Ramos (cell line): ENCODE results near the gene FAR2.
"Not testable (repeated sequence)": the region's sequence is repeated elsewhere in the genome, so short reads cannot be mapped to it uniquely, and the experiment has no call there.

Experiments
- in situ Hi-C: fragments of 300-500 bp; cut with MboI; formaldehyde crosslinking; loops from one replicate; pipeline ENCODE4 v1.14.3; 2022; ENCODE audit warnings: low sequenced_read_pairs; ENCODE audit not compliant: unreplicated experiment

Gene FAR2

DNA sequence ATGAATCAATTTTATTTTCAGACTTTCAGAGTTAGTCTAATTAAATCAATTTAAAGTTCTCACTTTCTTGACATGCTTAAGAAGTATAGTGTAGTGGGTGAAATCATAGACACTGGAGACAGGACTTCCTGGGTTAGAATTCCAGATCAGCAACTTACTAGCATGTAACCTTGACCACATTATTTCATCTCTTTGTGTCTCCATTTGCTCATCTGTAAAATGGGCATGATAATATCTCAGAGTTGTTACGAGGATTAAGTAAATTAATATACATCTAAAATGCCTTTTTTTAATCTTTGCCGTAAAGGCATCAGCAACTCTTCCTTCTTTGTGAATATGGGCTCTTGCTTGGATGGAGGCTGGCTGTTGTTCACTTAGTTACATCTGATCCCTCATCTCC, 233.2 kb downstream of the FAR2 start:
- in situ Hi-C loops = no loop called here

DNA sequence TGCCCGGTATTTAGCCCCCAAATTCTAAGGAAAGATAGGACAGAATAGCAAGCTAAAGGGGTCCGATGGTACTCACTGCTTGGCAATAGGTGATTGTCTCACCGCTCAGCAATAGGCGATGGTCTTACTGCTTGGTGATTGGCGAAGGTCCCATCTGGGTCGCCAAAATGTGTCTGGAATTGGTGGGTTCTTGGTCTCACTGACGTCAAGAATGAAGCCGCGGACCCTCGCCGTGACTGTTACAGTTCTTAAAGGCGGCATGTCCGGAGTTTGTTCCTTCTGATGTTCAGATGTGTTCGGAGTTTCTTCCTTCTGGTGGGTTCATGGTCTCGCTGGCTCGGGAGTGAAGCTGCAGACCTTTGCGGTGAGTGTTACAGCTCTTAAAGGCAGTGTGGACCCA, 236.1 kb downstream of the FAR2 start:
- in situ Hi-C loops = not testable (repeated sequence)
